HepG2 (cell line): ENCODE data around the gene INKA2. TPM values are rescaled to one million over a fixed set of nuclear protein-coding genes. Genes with fewer than 3 reads are reported as not detected.

Experiments
- DNMT3B ChIP-seq: conservative IDR thresholded peaks from 2 replicates; pipeline ENCODE4 v1.6.1; 2016; ENCODE audit warnings: missing biosample characterization, control low read depth
- GMEB2 ChIP-seq: IDR thresholded peaks from 2 replicates; pipeline ENCODE4 v1.6.1; 2016; ENCODE audit warnings: missing biosample characterization, missing genetic modification reagents, low read depth
- HNRNPL ChIP-seq: fragments of 200-400 bp; formaldehyde crosslinking; IDR thresholded peaks from 2 replicates; pipeline ENCODE4 v1.6.1; 2017; ENCODE audit warnings: mild to moderate bottlenecking, low read depth, low read length
- JUNB ChIP-seq: sonication (generic); formaldehyde crosslinking; IDR thresholded peaks from 2 replicates; pipeline ENCODE4 v1.8.0; 2022; ENCODE audit warnings: missing genetic modification reagents, mild to moderate bottlenecking, borderline replicate concordance
- MAFK ChIP-seq, 2 experiments: IDR thresholded peaks in 1 of 2; conservative IDR thresholded peaks in 1 of 2; 2 replicates each; pipeline ENCODE4 v1.6.1; 2011; ENCODE audit warnings: improper control_type of control experiment in 2 of 2, low read length in 2 of 2
- MED13 ChIP-seq: sonication (generic); formaldehyde crosslinking; IDR thresholded peaks from 2 replicates; pipeline ENCODE4 v1.5.0; 2020; ENCODE audit warnings: missing genetic modification reagents
- NFKBIZ ChIP-seq: IDR thresholded peaks from 2 replicates; pipeline ENCODE4 v1.6.1; 2018; ENCODE audit warnings: missing genetic modification reagents, missing compliant biosample characterization
- NKX3-1 ChIP-seq: sonication (generic); formaldehyde crosslinking; IDR thresholded peaks from 2 replicates; pipeline ENCODE4 v1.5.0; 2020; ENCODE audit warnings: missing genetic modification reagents
- PCBP1 ChIP-seq: fragments of 200-400 bp; formaldehyde crosslinking; IDR thresholded peaks from 2 replicates; pipeline ENCODE4 v1.6.1; 2017; ENCODE audit warnings: mild to moderate bottlenecking, low read depth, low read length, borderline replicate concordance
- PRMT3 ChIP-seq: sonication (generic); formaldehyde crosslinking; IDR thresholded peaks from 2 replicates; pipeline ENCODE4 v1.8.1; 2022; ENCODE audit warnings: low read depth, mild to moderate bottlenecking, moderate library complexity, missing genetic modification reagents, borderline replicate concordance
- RELA ChIP-seq: sonication (generic); formaldehyde crosslinking; IDR thresholded peaks from 2 replicates; pipeline ENCODE4 v1.4.0; 2020; ENCODE audit warnings: missing genetic modification reagents
- TCF7L2 ChIP-seq: IDR thresholded peaks from 2 replicates; pipeline ENCODE4 v1.6.1; 2011; ENCODE audit warnings: mild to moderate bottlenecking, low read depth, low read length, moderate library complexity
- TEAD3 ChIP-seq: optimal IDR thresholded peaks from 2 replicates; pipeline ENCODE3; 2016; ENCODE audit warnings: borderline replicate concordance
- TFDP2 ChIP-seq: sonication (generic); formaldehyde crosslinking; IDR thresholded peaks from 2 replicates; pipeline ENCODE4 v1.4.0; 2020; ENCODE audit warnings: missing genetic modification reagents
- TMF1 ChIP-seq: sonication (generic); formaldehyde crosslinking; IDR thresholded peaks from 2 replicates; pipeline ENCODE4 v1.8.1; 2022; ENCODE audit warnings: low read depth, missing genetic modification reagents
- XRCC5 ChIP-seq: fragments of 200-400 bp; formaldehyde crosslinking; optimal IDR thresholded peaks from 2 replicates; pipeline ENCODE3; 2017; ENCODE audit warnings: mild to moderate bottlenecking, low read length
- ZBTB37 ChIP-seq: sonication (generic); formaldehyde crosslinking; IDR thresholded peaks from 2 replicates; pipeline ENCODE4 v1.4.0; 2020; ENCODE audit warnings: mild to moderate bottlenecking, missing genetic modification reagents
- ZBTB49 ChIP-seq: sonication (generic); formaldehyde crosslinking; IDR thresholded peaks from 2 replicates; pipeline ENCODE4 v1.4.0; 2020; ENCODE audit warnings: missing genetic modification reagents, borderline replicate concordance
- ZFP1 ChIP-seq: IDR thresholded peaks from 2 replicates; pipeline ENCODE4 v1.6.1; 2016
- ZKSCAN5 ChIP-seq: sonication (generic); formaldehyde crosslinking; IDR thresholded peaks from 2 replicates; pipeline ENCODE4 v1.5.1; 2020; ENCODE audit warnings: mild to moderate bottlenecking, missing genetic modification reagents
- ZNF234 ChIP-seq: sonication (generic); formaldehyde crosslinking; conservative IDR thresholded peaks from 2 replicates; pipeline ENCODE4 v1.5.1; 2020; ENCODE audit warnings: mild to moderate bottlenecking, missing genetic modification reagents
- ZNF383 ChIP-seq: sonication (generic); formaldehyde crosslinking; IDR thresholded peaks from 2 replicates; pipeline ENCODE4 v1.4.0; 2020; ENCODE audit warnings: missing genetic modification reagents, mild to moderate bottlenecking, borderline replicate concordance
- ZNF430 ChIP-seq: sonication (generic); formaldehyde crosslinking; IDR thresholded peaks from 2 replicates; pipeline ENCODE4 v1.9.0; 2021; ENCODE audit warnings: mild to moderate bottlenecking, missing genetic modification reagents
- ZNF709 ChIP-seq: sonication (generic); formaldehyde crosslinking; IDR thresholded peaks from 2 replicates; pipeline ENCODE4 v1.5.0; 2020; ENCODE audit warnings: mild to moderate bottlenecking, missing genetic modification reagents
- ZNF879 ChIP-seq: sonication (generic); formaldehyde crosslinking; IDR thresholded peaks from 2 replicates; pipeline ENCODE4 v1.8.1; 2023; ENCODE audit warnings: missing genetic modification reagents
- polyA plus RNA-seq, 8 experiments: library from polyadenylated mRNA; depleted of rRNA in 3 of 8; stranded (reverse) in 7 of 8; unstranded in 1 of 8; fragments of >200 nt; fragmentation: Illumina TruSeq in 4 of 8; extraction: Trizol in 4 of 8; gene quantifications; 2 replicates each; pipeline versions ENCODE4 v1.2.1 to v1.2.3, GENCODE V29; 2011 to 2016; ENCODE audit warnings: low read depth in 4 of 8, missing spikeins in 1 of 8, mixed read lengths in 1 of 8; ENCODE audit not compliant: insufficient read depth in 1 of 8
- total RNA-seq, 5 experiments: library from RNA; depleted of rRNA; stranded (reverse); fragments of >200 nt; fragmentation: Illumina TruSeq; extraction: Trizol; gene quantifications; 2 replicates each; pipeline ENCODE4 v1.2.3, GENCODE V29; 2016; ENCODE audit warnings: low read depth in 1 of 5

Gene INKA2
- total and polyA plus RNA-seq, 2 of the 13 experiments (the other 11 are each of a cell fraction or from before 2014, with no cell fraction given): 2.6 to 4.6 TPM

GRCh38 chr1:111733183-111733991, 5.8 kb downstream of the INKA2 start (continued):
- TF ChIP-seq XRCC5 (peak; percentile 71), ZNF234 (CRISPR knock-in tag) (no peak), HNRNPL (no peak), NFKBIZ (CRISPR knock-in tag) (0 out of 2 replicates have a peak, but pooled peaks have one; percentile 15), GMEB2 (CRISPR knock-in tag) (no peak), ZBTB37 (CRISPR knock-in tag) (no peak), TEAD3 (CRISPR knock-in tag) (peak; percentile 74), MED13 (CRISPR knock-in tag) (no peak), ZNF383 (CRISPR knock-in tag) (no peak), ZBTB49 (CRISPR knock-in tag) (no peak), ZFP1 (CRISPR knock-in tag) (no peak), ZNF430 (0 out of 2 replicates have a peak, but pooled peaks have one; percentile 51), JUNB (CRISPR knock-in tag) (no peak), ZNF879 (no peak), ZKSCAN5 (no peak), MAFK (conservative IDR thresholded peaks at IDR 0.05 in 1 of 2, IDR thresholded peaks at IDR 0.05 in 1 of 2; ENCODE audit: low read length in 2 of 2) (peak; percentile 29 to 49; a peak in 3 of 4 replicates), PCBP1 (no peak), TMF1 (CRISPR knock-in tag) (no peak), DNMT3B (CRISPR knock-in tag) (no peak), TCF7L2 (no peak), PRMT3 (CRISPR knock-in tag) (no peak), NKX3-1 (CRISPR knock-in tag) (no peak), TFDP2 (CRISPR knock-in tag) (0 out of 2 replicates have a peak, but pooled peaks have one; percentile 7), ZNF709 (CRISPR knock-in tag) (no peak), RELA (no peak)
